ENCODE results near the gene CREB5. TPM values are rescaled to one million over a fixed set of nuclear protein-coding genes. Genes with fewer than 3 reads are reported as not detected.

Gene CREB5
- total RNA-seq, 2 donors from 2014 or later, result 0.53 to 2.6 TPM

GRCh38 chr7:28484606-28484935, 72.3 kb downstream of the CREB5 start:
- H3K4me1 ChIP-seq (ENCODE audit: control insufficient read depth, insufficient read depth, low read length), result no peaks in the 10 kb centered on the region
- no peaks in the 10 kb centered on the region for H3K36me3 Mint-ChIP-seq (ENCODE audit: low read depth)
- H3K27ac Mint-ChIP-seq, result no peak overlapping the region
- H3K9me3 Mint-ChIP-seq, result no peaks in the 10 kb centered on the region
- H3K4me1 Mint-ChIP-seq, result peaks cover 30% of the 10 kb centered on the region
- TF ChIP-seq, protein P1, sequence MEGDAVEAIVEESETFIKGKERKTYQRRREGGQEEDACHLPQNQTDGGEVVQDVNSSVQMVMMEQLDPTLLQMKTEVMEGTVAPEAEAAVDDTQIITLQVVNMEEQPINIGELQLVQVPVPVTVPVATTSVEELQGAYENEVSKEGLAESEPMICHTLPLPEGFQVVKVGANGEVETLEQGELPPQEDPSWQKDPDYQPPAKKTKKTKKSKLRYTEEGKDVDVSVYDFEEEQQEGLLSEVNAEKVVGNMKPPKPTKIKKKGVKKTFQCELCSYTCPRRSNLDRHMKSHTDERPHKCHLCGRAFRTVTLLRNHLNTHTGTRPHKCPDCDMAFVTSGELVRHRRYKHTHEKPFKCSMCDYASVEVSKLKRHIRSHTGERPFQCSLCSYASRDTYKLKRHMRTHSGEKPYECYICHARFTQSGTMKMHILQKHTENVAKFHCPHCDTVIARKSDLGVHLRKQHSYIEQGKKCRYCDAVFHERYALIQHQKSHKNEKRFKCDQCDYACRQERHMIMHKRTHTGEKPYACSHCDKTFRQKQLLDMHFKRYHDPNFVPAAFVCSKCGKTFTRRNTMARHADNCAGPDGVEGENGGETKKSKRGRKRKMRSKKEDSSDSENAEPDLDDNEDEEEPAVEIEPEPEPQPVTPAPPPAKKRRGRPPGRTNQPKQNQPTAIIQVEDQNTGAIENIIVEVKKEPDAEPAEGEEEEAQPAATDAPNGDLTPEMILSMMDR (conservative IDR thresholded peaks at IDR 0.05), result no peak
- no peak overlapping the region for H3K4me3 Mint-ChIP-seq
- no peak overlapping the region for H3K9ac ChIP-seq (ENCODE audit: extremely low read depth, low read length, poor library complexity, severe bottlenecking)
- H3K27ac ChIP-seq (ENCODE audit: low read depth, low read length), result no peak overlapping the region
- no peaks in the 10 kb centered on the region for H3K27me3 Mint-ChIP-seq (ENCODE audit: insufficient read depth)
- DNase-seq, result no peak
- no peaks in the 10 kb centered on the region for H3K36me3 ChIP-seq (ENCODE audit: control insufficient read depth, insufficient read depth, low read length)
- H3K4me3 ChIP-seq (ENCODE audit: low read length), result no peak overlapping the region
- no peaks in the 10 kb centered on the region for H3K9me3 ChIP-seq (ENCODE audit: control insufficient read depth, low read length)
- no peaks in the 10 kb centered on the region for H3K27me3 ChIP-seq (ENCODE audit: control insufficient read depth, insufficient read depth, low read length, poor library complexity, severe bottlenecking)
- 82 to 100% methylated on average over 2 to 4 of the region's 4 CpGs for WGBS, 2 experiments (ENCODE audit: insufficient coverage in 1 of 2, insufficient read length in 1 of 2)

DNA sequence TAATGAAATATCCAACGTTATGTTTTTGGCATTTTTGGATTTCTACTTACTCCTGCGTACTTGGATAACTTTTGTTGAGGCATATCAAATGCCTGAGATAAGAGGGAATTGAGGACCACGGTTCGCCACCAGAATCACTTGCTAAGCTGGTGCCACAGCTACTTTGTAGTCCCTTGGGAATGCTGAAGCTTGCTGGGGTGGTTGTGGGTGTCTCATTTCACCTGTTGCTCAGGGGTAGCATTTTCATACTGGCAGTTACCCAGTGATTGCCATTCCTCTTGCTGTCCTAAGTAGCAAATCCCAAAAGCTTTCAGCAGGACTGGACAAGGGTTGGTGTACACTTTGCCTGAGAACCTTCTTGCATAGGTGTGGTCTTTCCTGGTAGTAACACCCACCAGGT, 75.2 kb downstream of the CREB5 start:
- no peak overlapping the region for H3K9ac ChIP-seq (ENCODE audit: extremely low read depth, low read length, poor library complexity, severe bottlenecking)
- H3K27ac ChIP-seq (ENCODE audit: low read depth, low read length), result no peak overlapping the region
- Mint-ChIP-seq H3K4me3 (no peak overlapping the region), H3K36me3 (ENCODE audit: low read depth) (no peaks in the 10 kb centered on the region), H3K4me1 (peaks cover 25% of the 10 kb centered on the region), H3K9me3 (no peaks in the 10 kb centered on the region), H3K27me3 (ENCODE audit: insufficient read depth) (no peaks in the 10 kb centered on the region), H3K27ac (no peak overlapping the region)
- no peak overlapping the region for H3K4me3 ChIP-seq (ENCODE audit: low read length)
- no peak for DNase-seq
- WGBS, 2 experiments (ENCODE audit: insufficient coverage in 1 of 2, insufficient read length in 1 of 2), result 89 to 94% methylated on average over 3 to 4 of the region's 4 CpGs
- TF ChIP-seq, protein P1 (conservative IDR thresholded peaks at IDR 0.05), result no peak
- no peaks in the 10 kb centered on the region for H3K9me3 ChIP-seq (ENCODE audit: control insufficient read depth, low read length)
- no peaks in the 10 kb centered on the region for H3K4me1 ChIP-seq (ENCODE audit: control insufficient read depth, insufficient read depth, low read length)
- no peaks in the 10 kb centered on the region for H3K27me3 ChIP-seq (ENCODE audit: control insufficient read depth, insufficient read depth, low read length, poor library complexity, severe bottlenecking)
- no peaks in the 10 kb centered on the region for H3K36me3 ChIP-seq (ENCODE audit: control insufficient read depth, insufficient read depth, low read length)

- Histone ChIP-seq H3K4me3 (ENCODE audit: low read length) (no peak overlapping the region), H3K27me3 (ENCODE audit: control insufficient read depth, insufficient read depth, low read length, poor library complexity, severe bottlenecking) (no peaks in the 10 kb centered on the region), H3K4me1 (ENCODE audit: control insufficient read depth, insufficient read depth, low read length) (no peaks in the 10 kb centered on the region), H3K27ac (ENCODE audit: low read depth, low read length) (no peak overlapping the region), H3K36me3 (ENCODE audit: control insufficient read depth, insufficient read depth, low read length) (no peaks in the 10 kb centered on the region), H3K9me3 (ENCODE audit: control insufficient read depth, low read length) (no peaks in the 10 kb centered on the region), H3K9ac (ENCODE audit: extremely low read depth, low read length, poor library complexity, severe bottlenecking) (no peak overlapping the region)
- H3K27ac Mint-ChIP-seq, result no peak overlapping the region
- no peak for DNase-seq
- no peak overlapping the region for H3K4me3 Mint-ChIP-seq
- H3K9me3 Mint-ChIP-seq, result no peaks in the 10 kb centered on the region
- no peaks in the 10 kb centered on the region for H3K27me3 Mint-ChIP-seq (ENCODE audit: insufficient read depth)
- H3K4me1 Mint-ChIP-seq, result peaks cover 18% of the 10 kb centered on the region
- 89 to 90% methylated on average over 5 to 9 of the region's 9 CpGs for WGBS, 2 experiments (ENCODE audit: insufficient coverage in 1 of 2, insufficient read length in 1 of 2)
- TF ChIP-seq, protein P1 (conservative IDR thresholded peaks at IDR 0.05), result no peak
- H3K36me3 Mint-ChIP-seq (ENCODE audit: low read depth), result no peaks in the 10 kb centered on the region
Observed at GRCh38 chr7:28488061-28488791, 75.9 kb downstream of the CREB5 start.
